Activated CD4-positive, alpha-beta T cell treated with anti-CD3 and anti-CD28 coated beads for 4 hours (primary cell): ENCODE data around the gene LMX1B.

ENCODE experiments used
- DNase-seq, 2 donors: peaks; one replicate each; pipeline ENCODE4 v3.0.0-alpha.2; 2020

LMX1B gene

DNA sequence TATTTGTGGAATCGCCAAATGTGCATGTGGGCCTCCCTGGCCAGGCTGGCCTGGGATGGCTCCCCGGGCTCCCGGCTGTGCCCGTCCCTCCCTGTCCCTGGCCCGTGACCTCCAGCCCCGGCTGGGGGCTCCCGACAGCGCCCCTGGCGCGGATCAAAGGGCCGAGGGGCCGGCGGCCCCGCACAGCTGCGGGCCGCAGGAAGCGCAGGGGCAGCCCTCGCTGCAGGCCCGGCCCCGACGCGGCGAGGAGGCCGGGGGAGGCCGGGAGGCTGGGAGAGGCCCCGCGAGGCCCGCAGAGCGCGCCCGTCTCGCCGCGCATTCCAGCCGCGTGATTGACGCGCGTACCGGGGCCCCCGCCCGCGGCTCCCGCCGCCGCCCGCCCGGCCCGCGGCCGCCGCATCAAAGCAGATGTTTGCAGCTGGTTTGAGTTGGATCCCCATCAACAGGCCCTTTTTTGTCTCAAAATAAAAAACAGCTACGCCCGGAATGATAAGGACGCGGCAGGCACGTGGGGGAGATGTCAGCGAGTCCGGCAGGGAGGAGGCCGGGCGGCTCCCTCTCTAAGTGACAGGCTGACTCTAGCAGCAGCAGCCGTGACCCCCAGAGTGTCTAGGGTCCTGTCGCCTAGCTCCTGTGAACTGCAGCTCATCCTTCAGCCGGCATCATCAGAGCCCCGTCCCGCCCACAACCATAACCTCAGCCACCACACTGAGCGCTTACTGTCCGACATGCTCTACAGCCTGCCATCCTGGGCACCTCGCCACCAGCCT lies 69.4 kb downstream of the LMX1B start:
- DNase-seq = no peak

GRCh38 chr9:126683698-126684044 lies 69.9 kb downstream of the LMX1B start:
- no peak for DNase-seq

DNA sequence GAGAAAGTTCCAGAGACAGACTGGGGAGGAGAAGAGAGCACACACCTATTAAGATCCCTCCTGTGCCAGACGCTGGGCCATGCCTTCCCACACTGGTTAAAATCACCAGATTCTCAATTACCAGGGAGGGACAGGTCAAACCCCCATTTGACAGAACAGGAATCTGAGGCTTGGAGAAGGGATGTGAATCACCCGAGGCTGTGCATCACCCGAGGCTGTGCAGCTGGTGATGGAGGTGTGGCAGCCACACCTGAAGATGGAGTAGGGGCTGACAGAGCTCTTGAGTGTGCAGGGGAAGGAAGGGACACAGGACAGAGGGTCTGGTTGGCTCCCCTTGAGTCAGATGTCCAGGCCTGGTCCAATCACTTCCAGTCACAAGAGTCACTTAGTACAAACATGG lies 70.6 kb downstream of the LMX1B start:
- DNase-seq = no peak

DNA sequence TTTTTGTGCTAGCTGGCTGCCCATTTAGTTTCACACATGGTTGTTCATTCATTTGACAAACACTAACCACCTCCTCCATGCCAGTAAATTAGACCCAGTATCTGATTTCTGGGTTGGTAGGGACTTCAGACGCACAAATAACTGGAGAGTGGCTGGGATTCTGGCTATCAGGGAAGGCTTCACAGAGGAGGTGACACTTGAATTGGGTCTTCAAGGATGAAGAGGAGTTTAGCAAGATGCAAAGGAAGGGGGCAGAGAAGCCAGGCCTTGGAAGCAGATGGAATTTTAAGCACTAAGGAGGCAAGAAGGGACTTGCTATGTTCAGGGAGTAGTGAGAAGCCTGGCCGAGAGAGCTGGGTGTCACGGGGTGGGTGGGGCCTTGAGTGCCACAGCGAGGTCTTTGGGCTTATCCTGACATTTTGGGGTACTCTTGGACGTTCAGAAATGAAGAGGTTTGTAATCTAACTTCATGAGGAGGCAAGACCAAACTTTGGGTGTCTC lies 71.3 kb downstream of the LMX1B start:
- DNase-seq = no peak

DNA sequence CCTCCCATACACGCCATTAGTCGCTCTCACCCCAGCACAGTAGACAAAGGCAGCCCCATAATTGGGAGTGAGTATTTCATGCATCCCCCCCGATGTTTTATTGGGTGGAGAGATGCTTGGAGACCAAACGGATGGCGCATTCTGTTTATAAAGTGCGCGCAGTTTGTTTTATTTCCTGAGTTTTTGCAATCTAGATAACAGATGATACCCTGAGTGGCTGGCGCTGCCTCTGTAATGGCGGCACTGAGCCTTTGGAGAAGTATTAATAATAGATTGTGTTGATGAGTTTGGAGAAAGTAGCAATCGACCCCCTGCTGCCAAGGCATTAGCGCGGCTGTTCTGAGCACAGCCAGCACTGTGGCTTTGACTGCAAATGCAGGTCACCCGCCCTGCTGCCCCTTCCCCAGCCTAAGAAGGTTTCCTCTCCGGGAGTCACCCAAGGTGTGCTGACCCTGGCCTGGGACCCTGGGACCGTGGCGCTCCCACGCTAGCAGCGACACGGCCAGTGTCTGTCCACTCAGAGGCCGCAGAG lies 74.3 kb downstream of the LMX1B start:
- no peak for DNase-seq

DNA sequence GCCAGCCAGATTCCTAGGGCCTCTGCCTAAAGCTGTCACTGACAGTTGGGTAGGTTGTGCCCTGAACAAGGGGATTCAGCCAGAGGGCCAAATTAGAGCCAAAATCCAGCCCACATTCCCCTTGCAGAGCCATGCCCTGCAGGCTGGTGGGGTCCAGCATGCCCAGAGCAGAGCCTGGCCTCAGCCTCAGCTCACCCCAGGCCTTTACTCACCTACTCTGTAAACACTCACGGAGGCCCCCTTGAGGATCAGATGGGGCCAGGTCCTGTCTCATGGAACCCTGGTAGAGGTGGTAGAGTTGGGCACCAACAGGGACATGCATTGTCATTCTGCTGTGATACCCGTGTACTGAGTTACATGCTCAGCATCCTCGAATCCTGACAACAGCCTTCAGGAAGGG lies 74.9 kb downstream of the LMX1B start:
- DNase-seq = no peak

- DNase-seq = no peak
Observed at GRCh38 chr9:126689027-126689825, 75.5 kb downstream of the LMX1B start.

DNA sequence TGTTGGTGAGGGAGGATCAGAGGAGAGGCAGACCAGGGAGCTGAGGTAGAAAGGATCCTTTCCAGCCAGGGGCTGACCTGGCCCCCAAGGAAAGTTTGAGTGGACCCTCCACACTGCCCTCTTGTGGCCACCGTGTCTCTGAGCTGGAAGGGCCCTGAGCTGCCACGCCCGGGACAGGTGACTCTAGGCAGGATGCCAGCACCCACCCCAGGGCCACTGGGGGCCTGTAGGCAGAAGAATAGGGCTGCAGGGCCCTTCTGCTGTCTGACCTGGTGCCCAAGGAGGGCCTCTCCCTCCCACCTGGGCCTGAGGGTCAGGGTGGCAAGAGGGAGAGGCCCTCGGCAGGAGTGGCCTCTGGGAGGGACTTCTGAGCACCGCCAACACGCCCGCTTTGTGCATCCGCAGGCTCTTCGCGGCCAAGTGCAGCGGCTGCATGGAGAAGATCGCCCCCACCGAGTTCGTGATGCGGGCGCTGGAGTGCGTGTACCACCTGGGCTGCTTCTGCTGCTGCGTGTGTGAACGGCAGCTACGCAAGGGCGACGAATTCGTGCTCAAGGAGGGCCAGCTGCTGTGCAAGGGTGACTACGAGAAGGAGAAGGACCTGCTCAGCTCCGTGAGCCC lies 76.8 kb downstream of the LMX1B start:
- peak; percentile 46 to 49 for DNase-seq

DNA sequence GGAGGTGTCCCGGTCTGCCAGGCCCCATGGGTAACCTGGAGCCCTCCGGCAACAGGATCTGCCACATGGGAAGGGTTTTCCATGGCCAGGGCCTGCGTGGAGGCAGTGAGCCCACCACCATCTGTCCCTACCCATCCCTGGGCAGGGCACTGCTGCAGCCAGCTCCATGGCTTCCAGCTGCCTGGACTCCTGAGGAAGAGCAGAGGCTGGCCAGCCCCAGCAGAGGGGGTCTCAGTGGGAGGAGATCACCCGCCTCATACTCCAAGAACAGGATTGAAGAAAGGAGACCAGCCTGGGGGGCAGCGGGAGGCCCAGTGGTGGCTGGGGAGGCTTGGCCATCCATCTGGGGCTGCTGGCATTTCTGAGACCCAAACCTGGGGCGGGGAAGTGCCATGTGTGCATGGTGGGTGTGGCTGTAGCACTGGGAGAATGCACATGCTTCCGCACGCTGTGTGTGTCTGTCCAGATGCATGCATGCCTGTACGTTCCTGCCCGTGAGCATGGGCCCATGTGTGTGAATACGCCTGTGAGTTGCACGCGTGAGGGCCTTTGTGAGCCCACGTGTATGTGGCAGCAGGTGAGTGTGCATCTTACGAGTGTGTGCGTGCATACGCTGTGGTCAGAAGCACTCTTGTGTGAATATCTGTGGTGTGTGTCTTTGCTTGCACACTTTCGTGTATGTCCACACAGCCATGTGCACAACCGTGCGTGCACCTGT lies 78.5 kb downstream of the LMX1B start:
- DNase-seq = no peak

GRCh38 chr9:126692759-126693427 lies 79.2 kb downstream of the LMX1B start:
- no peak for DNase-seq

DNA sequence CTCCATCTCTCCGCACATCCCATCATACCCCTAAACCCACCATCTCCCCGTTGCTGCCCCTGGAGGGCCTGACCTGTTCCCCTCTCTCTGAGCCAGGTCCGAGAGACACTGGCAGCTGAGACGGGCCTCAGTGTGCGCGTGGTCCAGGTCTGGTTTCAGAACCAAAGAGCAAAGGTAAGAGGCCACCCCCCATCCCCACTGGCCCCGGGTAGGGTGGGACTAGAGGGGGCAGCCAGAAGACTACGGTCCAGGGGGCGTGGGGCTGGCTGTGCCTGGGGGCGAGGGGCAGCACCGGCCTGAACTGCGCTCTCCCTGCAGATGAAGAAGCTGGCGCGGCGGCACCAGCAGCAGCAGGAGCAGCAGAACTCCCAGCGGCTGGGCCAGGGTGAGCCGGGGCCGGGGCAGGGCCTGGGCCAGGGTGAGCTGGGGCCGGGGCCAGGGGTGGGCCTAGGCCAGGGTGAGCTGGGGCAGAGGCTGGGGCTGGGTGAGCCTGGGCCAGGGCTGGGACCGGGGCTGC lies 79.8 kb downstream of the LMX1B start:
- DNase-seq = no peak

GRCh38 chr9:126694206-126695081 lies 80.7 kb downstream of the LMX1B start:
- DNase-seq = no peak

DNA sequence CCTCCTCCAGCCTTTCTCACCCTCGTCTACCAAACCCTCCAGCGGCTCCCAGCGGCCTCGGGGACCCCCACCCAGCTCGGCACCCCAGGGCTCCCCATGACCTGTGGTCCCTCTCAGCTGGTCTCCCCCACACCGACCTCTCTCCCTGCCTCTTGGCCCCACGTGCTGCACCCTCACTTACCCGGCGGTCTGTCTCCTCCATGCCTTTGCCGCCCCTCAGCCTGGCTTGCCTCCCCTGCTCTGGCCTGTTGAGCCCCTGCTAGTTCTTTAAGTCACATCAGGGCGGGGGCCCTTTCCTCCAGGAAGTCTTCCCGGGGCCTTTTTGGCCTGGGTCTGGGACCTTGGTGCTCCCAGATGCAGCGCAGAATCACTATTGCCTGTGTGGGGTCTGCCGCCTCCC lies 81.5 kb downstream of the LMX1B start:
- no peak for DNase-seq

DNA sequence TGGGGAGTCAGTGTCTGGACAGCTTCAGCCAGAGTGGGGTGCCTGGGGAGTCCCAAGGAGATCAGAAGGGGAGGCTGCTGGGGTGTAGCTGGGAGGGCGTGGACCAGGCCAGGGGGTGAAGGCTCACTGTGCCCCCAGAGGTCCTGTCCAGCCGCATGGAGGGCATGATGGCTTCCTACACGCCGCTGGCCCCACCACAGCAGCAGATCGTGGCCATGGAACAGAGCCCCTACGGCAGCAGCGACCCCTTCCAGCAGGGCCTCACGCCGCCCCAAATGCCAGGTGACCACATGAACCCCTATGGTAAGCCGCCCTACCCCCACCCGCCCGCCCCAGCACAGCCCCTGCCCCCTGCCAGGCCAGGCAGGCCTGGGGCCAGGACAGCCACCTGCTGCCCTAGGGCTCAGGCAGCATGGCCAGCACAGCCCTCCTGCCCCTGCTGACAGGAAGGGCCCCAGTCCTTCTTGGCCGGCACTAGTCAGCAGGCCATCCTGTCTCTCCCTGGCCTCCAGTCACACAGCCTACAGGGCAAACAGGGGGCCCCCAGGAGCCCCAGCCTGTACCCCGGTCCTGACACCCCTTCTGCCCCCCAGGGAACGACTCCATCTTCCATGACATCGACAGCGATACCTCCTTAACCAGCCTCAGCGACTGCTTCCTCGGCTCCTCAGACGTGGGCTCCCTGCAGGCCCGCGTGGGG lies 82.1 kb downstream of the LMX1B start:
- DNase-seq = no peak

DNA sequence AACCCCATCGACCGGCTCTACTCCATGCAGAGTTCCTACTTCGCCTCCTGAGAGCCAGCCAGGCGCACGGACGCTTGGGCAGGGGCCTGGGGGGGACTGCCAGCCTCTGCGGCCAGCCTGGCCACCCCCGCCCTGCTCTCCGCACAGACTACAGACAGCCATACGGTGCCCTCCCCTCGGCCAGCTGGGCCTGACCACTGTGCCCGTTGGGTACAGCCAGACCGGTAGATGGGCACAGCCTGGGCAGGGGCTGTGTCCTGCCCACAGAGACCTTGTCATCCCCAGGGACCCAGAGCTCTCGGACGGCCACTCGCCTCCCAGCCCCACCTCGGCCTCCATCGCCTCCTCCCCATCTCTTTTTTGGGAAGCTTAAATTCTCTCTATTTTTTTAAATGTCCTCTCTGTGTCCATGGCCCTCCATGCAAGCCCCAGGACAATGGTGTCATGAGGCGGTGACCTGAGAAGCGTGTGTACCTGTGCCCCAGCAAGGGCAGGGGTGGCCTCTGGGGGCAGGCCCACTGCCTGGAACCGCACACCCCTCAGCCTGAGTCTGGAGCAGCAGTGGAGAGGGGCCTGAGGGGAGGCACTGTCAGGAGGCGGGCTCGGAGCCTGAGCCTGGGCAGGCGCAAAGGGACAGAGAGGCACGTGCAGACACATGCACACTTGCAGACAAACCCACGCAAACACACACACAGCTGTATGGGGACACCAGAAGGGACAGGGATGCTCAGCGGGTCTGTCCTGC lies 82.8 kb downstream of the LMX1B start:
- no peak for DNase-seq

DNA sequence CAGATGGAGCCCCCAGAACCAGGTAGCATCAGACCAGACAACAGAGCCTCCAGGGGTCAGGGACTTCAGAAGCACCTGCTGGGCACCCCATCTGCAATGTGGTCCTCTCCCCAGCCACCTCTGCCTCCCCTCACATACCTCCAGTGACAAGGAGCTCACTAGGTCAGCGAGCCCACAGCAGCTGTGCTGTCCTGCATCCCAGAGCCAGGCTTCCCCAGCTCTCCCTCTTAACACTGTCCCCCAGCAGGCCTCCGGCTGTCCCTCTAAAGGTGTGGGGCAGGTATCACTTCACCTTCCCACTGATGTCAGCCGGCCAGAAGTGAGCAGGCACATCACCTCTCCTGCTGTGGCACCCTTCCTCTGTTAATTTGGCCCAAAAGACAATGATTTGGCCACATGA lies 83.6 kb downstream of the LMX1B start:
- DNase-seq = no peak

DNA sequence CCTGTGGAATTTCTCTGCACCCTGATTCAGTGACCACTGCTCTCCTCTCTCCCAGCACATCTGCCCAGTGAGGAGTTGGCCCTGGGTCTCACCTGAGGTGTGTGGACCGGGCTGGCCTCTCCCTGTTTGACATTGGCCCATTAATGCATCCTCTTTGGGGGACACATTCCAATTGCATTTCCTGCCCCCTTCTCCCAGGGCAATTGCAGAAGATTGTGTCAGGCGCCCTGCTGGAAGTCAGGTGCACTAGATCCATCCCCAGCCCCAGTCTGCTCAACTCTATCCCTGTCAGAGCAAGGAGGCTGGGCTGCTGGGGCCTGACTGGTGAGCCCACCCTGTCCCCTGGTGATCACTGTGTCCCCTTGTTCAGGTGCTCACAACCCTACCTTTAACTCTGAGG lies 84.5 kb downstream of the LMX1B start:
- no peak for DNase-seq

DNA sequence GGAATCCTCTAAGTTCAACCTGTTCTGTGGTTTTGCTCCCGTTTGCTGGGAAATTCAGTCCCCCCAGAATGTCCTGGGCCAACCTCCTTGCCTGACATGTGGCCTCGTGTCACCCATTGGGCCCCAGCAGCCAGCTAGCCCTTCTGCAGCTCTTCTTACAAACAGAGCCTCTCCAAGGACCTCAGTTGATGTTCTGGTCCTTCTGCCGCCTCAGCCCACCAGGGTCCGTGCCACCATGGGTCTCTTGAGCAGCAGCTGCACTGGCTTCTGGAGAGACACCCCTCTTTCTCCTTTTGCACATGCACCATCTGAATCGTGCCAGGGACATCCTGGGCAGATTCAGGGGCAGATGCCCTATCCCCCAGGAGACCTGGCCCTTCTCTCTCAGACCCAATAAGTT lies 85.0 kb downstream of the LMX1B start:
- DNase-seq = no peak

DNA sequence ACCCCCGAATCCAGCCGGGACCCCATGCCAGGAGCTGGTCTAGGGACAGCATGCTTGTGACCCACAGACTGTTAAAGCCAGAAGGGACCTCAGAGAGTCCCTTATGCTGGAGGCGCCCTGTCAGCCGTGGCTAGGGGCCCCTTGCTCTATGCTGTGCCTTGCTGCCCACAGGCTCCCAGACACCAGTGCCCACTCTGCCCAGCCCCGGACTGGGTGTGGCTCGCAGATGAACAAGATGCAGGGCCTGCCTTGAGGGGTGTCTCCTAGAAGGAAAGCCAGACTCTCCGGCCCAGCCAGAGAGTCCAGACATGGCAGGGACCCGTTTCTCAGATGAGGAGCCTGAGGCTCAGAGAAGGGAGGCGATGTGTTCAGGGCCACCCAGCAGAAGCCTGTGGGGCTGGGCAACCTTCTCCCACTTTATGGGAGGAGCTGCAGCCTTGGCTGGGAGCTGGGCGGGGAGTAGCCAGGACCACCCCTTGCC lies 85.7 kb downstream of the LMX1B start:
- no peak for DNase-seq

DNA sequence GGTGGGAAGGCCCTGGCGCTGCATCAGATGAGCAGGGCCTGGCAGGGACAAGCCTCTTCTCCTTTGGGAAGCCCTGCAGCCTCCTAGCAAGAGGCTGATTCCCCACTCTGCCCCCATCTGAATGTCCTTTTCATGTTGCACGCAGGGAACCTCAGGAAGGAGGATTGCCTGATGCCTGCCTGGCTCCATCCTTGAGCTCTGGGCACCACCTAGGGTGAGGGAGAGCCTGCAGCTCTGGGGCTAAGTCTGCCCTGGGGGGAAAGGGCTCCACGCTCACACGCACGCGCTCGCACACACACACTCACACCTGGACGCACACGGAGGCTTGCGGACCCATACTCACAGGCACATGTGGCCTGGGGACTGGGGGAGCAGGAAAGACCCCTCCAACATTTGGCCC lies 86.6 kb downstream of the LMX1B start:
- DNase-seq = no peak
